Measurements from ENCODE around the gene TCF7L2. TPM values are rescaled to one million over a fixed set of nuclear protein-coding genes. Genes with fewer than 3 reads are reported as not detected.

TCF7L2 gene
- total RNA-seq, 6 experiments from 2014 or later = 14.6 to 18.1 (median 16.2) TPM

DNA sequence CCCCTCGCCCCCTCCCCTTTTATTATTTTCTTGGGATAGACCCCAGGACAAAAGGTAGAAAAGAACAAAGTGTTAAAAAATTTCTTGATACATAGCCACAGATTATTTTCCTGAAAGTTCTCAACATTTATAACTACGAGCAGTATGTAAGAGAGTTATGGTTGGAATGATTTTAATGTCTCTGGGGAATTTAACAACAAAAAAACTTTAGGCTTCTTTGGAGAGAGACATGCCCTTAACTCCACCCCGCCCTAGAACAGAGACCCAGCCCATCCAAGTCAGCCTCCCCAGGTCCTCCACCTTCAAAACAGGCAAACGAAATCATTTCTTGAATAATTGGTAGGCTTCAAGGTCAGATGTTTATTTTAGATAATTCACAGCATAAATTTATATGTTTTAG is 97.1 kb downstream of the TCF7L2 start:
- Mint-ChIP-seq H3K4me1 (ENCODE audit: low read depth) (peaks cover 77% of the 10 kb centered on the region), H3K9me3 (no peaks in the 10 kb centered on the region), H3K36me3 (ENCODE audit: low read depth) (peaks cover 40% of the 10 kb centered on the region), H3K27ac (no peak overlapping the region), H3K4me3 (no peak overlapping the region), H3K27me3 (ENCODE audit: insufficient read depth) (peaks cover 2% of the 10 kb centered on the region)
- TF ChIP-seq, protein P1, sequence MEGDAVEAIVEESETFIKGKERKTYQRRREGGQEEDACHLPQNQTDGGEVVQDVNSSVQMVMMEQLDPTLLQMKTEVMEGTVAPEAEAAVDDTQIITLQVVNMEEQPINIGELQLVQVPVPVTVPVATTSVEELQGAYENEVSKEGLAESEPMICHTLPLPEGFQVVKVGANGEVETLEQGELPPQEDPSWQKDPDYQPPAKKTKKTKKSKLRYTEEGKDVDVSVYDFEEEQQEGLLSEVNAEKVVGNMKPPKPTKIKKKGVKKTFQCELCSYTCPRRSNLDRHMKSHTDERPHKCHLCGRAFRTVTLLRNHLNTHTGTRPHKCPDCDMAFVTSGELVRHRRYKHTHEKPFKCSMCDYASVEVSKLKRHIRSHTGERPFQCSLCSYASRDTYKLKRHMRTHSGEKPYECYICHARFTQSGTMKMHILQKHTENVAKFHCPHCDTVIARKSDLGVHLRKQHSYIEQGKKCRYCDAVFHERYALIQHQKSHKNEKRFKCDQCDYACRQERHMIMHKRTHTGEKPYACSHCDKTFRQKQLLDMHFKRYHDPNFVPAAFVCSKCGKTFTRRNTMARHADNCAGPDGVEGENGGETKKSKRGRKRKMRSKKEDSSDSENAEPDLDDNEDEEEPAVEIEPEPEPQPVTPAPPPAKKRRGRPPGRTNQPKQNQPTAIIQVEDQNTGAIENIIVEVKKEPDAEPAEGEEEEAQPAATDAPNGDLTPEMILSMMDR (IDR thresholded peaks at IDR 0.05) = no peak
- no peak for DNase-seq

GRCh38 chr10:113047605-113047962 is 97.5 kb downstream of the TCF7L2 start:
- H3K27ac Mint-ChIP-seq = no peak overlapping the region
- H3K4me1 Mint-ChIP-seq (ENCODE audit: low read depth) = peaks cover 77% of the 10 kb centered on the region
- peaks cover 36% of the 10 kb centered on the region for H3K36me3 Mint-ChIP-seq (ENCODE audit: low read depth)
- H3K4me3 Mint-ChIP-seq = no peak overlapping the region
- no peaks in the 10 kb centered on the region for H3K9me3 Mint-ChIP-seq
- TF ChIP-seq, protein P1 (IDR thresholded peaks at IDR 0.05) = no peak
- no peak for DNase-seq
- peaks cover 2% of the 10 kb centered on the region for H3K27me3 Mint-ChIP-seq (ENCODE audit: insufficient read depth)

DNA sequence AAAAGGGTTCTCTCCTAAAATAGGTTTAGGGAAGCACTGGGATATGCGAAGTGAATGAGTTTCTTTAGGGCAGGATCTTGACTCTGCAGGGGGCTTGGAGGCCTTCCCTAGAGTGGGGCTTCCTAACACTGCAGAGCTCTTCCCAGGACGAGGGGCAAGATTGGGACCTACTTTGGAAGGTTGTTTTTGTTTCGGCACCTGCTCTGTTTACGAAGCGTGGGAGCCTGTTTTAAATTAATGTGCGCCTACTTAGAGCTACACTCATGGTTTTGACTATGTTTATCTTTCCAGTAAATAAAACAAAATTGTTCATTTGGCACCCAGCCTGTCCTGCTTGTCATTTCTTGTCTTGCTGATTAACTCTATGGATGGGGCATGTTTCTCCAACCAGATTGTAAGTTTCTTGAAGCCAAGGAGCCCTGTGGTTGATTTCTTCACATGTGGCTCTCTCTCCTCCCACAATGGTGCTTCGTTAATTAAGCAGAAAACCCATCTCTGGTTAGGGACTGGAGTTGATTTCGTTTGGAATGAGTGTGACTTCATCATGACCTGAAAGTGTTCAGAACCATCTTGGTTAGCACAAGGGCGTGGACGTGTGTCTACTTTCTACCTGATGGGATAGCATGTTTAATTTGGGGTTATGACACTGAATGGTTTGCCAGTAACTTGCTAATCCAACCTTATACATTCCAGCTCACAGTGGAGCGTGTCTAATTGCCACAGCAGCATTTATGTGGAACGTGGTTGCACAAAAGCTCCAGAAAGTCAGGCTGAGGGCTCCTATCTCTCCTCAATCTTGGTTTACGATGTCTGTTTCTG is 98.1 kb downstream of the TCF7L2 start:
- no peak for DNase-seq
- H3K36me3 Mint-ChIP-seq (ENCODE audit: low read depth) = peaks cover 33% of the 10 kb centered on the region
- no peaks in the 10 kb centered on the region for H3K9me3 Mint-ChIP-seq
- TF ChIP-seq, protein P1 (IDR thresholded peaks at IDR 0.05) = no peak
- peaks cover 77% of the 10 kb centered on the region for H3K4me1 Mint-ChIP-seq (ENCODE audit: low read depth)
- H3K27ac Mint-ChIP-seq = no peak overlapping the region
- H3K27me3 Mint-ChIP-seq (ENCODE audit: insufficient read depth) = peaks cover 2% of the 10 kb centered on the region
- no peak overlapping the region for H3K4me3 Mint-ChIP-seq

DNA sequence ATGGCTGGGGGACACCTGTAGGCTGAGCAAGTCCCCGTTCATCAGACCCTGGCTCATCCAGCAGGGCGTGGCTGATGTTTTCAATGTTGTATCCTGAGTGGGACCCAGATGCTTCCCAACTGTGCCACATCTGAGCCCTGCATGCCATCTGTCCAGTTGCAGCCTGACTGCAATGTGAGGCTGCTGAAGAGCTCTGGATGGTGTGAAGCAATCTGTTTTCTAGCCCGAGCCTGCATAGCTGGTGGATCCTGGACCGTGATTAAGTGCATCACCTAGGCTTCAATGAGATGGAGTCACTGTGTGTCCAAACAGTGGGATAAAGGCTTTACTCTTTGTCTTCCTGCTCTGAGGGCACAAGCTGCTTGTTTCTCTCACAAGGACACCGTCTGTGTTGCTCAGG is 99.8 kb downstream of the TCF7L2 start:
- Mint-ChIP-seq H3K4me3 (no peak overlapping the region), H3K4me1 (ENCODE audit: low read depth) (peaks cover 85% of the 10 kb centered on the region), H3K27me3 (ENCODE audit: insufficient read depth) (peaks cover 3% of the 10 kb centered on the region), H3K9me3 (no peaks in the 10 kb centered on the region), H3K27ac (no peak overlapping the region), H3K36me3 (ENCODE audit: low read depth) (peaks cover 28% of the 10 kb centered on the region)
- TF ChIP-seq, protein P1 (IDR thresholded peaks at IDR 0.05) = no peak
- no peak for DNase-seq

DNA sequence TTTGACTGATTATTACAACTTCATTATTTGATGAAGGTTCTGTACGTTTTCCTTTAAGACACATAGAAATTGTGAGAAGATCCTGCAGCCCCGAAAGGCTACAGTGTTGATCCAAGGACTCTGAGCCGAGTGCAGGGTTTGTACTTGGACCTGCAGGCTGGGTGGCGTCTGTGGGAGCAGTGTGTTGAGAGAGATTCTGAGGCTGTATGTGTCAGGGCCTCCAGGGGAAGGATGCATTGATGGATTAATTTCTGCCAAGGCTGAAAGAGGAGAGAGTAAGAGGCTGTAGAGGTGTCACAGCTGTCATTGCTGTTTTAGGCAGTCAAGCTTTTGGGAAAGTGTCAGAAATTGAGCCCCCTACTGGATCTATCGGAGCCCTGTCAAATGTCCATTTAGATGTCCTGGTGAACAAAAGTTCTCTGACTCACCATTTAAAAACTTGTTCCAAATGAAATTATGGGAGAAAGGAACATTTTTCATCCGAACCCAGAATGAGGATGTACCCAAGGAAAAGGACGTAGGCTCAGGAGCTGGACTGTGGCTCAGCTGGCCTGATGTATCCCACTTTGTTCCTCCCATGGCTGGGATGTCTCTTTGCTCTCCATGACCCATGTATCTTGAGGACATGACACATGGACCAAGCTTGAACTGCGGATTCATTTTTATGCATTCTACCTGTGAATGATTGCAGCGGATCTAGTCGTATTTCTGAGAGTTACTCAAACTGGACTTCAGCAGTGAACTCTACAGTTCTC is 102.2 kb downstream of the TCF7L2 start:
- no peak for DNase-seq
- H3K27ac Mint-ChIP-seq = no peak overlapping the region
- TF ChIP-seq, protein P1 (IDR thresholded peaks at IDR 0.05) = peak; percentile 63
- H3K4me3 Mint-ChIP-seq = no peak overlapping the region
- H3K27me3 Mint-ChIP-seq (ENCODE audit: insufficient read depth) = peaks cover 3% of the 10 kb centered on the region
- H3K4me1 Mint-ChIP-seq (ENCODE audit: low read depth) = peaks cover 62% of the 10 kb centered on the region
- H3K36me3 Mint-ChIP-seq (ENCODE audit: low read depth) = peaks cover 37% of the 10 kb centered on the region
- no peaks in the 10 kb centered on the region for H3K9me3 Mint-ChIP-seq

Measured in HFFc6 (cell line).